Thyroid gland (tissue), 4 donors: ENCODE data around the gene RAI1. TPM values are rescaled to one million over a fixed set of nuclear protein-coding genes. Genes with fewer than 3 reads are reported as not detected.
"Not testable (repeated sequence)": the region's sequence is repeated elsewhere in the genome, so short reads cannot be mapped to it uniquely, and the experiment has no call there.

Experiments used
- DNase-seq, 2 donors: peaks; one replicate each; pipeline ENCODE4 v3.0.0-alpha.2; 2019
- H3K27ac ChIP-seq, 3 donors: fragments of 200-600 bp; sonication (generic); 1 replicate in 2 of 3; 2 replicates in 1 of 3; pipeline ENCODE4 v1.5.1; 2016 to 2019; ENCODE audit warnings: mild to moderate bottlenecking in 1 of 3, moderate library complexity in 1 of 3
- H3K27me3 ChIP-seq: fragments of 200-600 bp; sonication (generic); one replicate; pipeline ENCODE4 v1.5.1; 2019
- H3K36me3 ChIP-seq, 2 donors: fragments of 200-600 bp; sonication (generic); one replicate each; pipeline ENCODE4 v1.5.1; 2016 to 2019
- H3K4me1 ChIP-seq, 2 donors: fragments of 200-600 bp; sonication (generic); one replicate each; pipeline ENCODE4 v1.5.1; 2017 to 2019
- H3K4me3 ChIP-seq, 3 donors: fragments of 200-600 bp; sonication (generic); replicated peaks in 1 of 3; 1 replicate in 2 of 3; 2 replicates in 1 of 3; pipeline ENCODE4 v1.5.1; 2016; ENCODE audit warnings: mild to moderate bottlenecking in 1 of 3
- H3K9me3 ChIP-seq: fragments of 200-600 bp; sonication (generic); one replicate; pipeline ENCODE4 v1.5.1; 2017
- POLR2A ChIP-seq, 2 donors: fragments of 450-650 bp; IDR thresholded peaks; one replicate each; pipeline ENCODE4 v1.6.1; 2017; ENCODE audit warnings: antibody characterized with exemption in 2 of 2, mild to moderate bottlenecking in 2 of 2, moderate library complexity in 1 of 2
- WGBS, 2 donors: methylation state at CpG; one replicate each; pipeline ENCODE4 v1.1.5; 2017; 5-methylcytosine and 5-hydroxymethylcytosine counted together
- intact Hi-C: fragments of 100-400 bp; cut with DNase I; formaldehyde crosslinking; loops from one replicate; pipeline ENCODE4 v1.15.1; 2023
- total RNA-seq, 4 donors: library from RNA; depleted of rRNA; stranded (reverse); fragments of >200 nt; gene quantifications; one replicate each; pipeline ENCODE4 v1.2.3, GENCODE V29; 2016
- TF ChIP-seq, protein P1 (sequence below), 6 experiments: fragments of 200-600 bp in 3 of 6; fragments of 450-650 bp in 3 of 6; sonication (generic) in 3 of 6; IDR thresholded peaks; one replicate each; pipeline ENCODE4 v1.5.1; 2016 to 2019; ENCODE audit warnings: antibody characterized with exemption in 6 of 6, mild to moderate bottlenecking in 2 of 6, inconsistent platforms in 1 of 6, moderate library complexity in 1 of 6

RAI1 gene
- total RNA-seq, 4 donors from 2014 or later, result 19.1 to 52.3 (median 34.1) TPM

DNA sequence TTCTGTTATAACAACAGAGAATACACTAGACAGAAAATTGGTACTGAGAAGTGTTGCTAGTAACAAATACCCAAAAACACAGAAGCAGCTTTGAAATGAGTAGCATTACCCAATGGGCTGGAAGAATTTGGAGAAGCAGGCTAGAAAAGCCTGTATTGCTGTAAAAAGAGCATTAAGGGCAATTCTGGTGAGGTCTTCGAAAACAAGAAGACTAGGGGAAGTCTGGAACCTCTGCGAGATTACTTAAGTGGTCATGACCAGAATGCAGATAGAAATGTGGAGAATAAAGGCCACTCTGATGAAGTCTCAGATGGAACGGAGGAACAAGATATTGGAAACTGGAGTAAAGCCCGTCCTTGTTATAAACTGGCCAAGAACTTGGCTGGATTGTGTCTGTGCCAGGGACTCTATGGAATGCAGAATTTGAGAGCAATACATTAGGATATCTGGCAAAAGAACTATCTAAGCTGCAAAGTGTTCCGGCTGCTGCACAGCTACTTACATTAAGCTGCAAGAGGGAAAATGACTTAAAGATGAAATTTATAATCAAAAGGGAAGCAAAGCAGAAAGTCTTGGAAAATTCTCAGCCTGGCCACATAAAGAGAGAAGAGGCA, 44.9 kb upstream of the RAI1 start:
- Histone ChIP-seq H3K9me3 (no peaks in the 10 kb centered on the region), H3K27me3 (no peaks in the 10 kb centered on the region), H3K36me3 (no peaks in the 10 kb centered on the region), H3K4me1 (peaks cover 0 to under 1% of the 10 kb centered on the region in 2 donors), H3K4me3 (no peak overlapping the region), H3K27ac (no peak overlapping the region)
- 29 to 35% methylated on average over 5 of the region's 5 CpGs for WGBS, 2 donors
- no peak for DNase-seq
- TF ChIP-seq, protein P1, sequence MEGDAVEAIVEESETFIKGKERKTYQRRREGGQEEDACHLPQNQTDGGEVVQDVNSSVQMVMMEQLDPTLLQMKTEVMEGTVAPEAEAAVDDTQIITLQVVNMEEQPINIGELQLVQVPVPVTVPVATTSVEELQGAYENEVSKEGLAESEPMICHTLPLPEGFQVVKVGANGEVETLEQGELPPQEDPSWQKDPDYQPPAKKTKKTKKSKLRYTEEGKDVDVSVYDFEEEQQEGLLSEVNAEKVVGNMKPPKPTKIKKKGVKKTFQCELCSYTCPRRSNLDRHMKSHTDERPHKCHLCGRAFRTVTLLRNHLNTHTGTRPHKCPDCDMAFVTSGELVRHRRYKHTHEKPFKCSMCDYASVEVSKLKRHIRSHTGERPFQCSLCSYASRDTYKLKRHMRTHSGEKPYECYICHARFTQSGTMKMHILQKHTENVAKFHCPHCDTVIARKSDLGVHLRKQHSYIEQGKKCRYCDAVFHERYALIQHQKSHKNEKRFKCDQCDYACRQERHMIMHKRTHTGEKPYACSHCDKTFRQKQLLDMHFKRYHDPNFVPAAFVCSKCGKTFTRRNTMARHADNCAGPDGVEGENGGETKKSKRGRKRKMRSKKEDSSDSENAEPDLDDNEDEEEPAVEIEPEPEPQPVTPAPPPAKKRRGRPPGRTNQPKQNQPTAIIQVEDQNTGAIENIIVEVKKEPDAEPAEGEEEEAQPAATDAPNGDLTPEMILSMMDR (IDR thresholded peaks at IDR 0.05), result no peak
- no peak for TF ChIP-seq POLR2A (IDR thresholded peaks at IDR 0.05)
- intact Hi-C loops, result loop anchor here (5.0 kb wide), 1 partner anchor 134 kb away; no protein-coding TSS in a partner anchor

GRCh38 chr17:17638467-17638866, 42.8 kb upstream of the RAI1 start:
- intact Hi-C loops, result loop anchor here (5.0 kb wide), 1 partner anchor 136 kb away; no protein-coding TSS in a partner anchor
- Histone ChIP-seq H3K4me1 (peaks cover 5 to 11% of the 10 kb centered on the region in 2 donors), H3K36me3 (no peaks in the 10 kb centered on the region), H3K27me3 (no peaks in the 10 kb centered on the region), H3K9me3 (no peaks in the 10 kb centered on the region), H3K27ac (no peak overlapping the region), H3K4me3 (no peak overlapping the region)
- WGBS, 2 donors, result 89 to 94% methylated on average over 2 of the region's 2 CpGs
- TF ChIP-seq, protein P1 (IDR thresholded peaks at IDR 0.05), result no peak
- no peak for TF ChIP-seq POLR2A (IDR thresholded peaks at IDR 0.05)
- DNase-seq, result no peak

- H3K27ac ChIP-seq, DNase-seq, H3K9me3 ChIP-seq, H3K36me3 ChIP-seq, H3K27me3 ChIP-seq, H3K4me3 ChIP-seq: not testable (repeated sequence)
- intact Hi-C loops, result loop anchor here (5.0 kb wide), 2 partner anchors 67 to 137 kb away; no protein-coding TSS in a partner anchor
- 56 to 70% methylated on average over 9 of the region's 9 CpGs for WGBS, 2 donors
- peaks cover 5 to 11% of the 10 kb centered on the region in 2 donors for H3K4me1 ChIP-seq
Observed at GRCh38 chr17:17639661-17640270, 41.5 kb upstream of the RAI1 start.

GRCh38 chr17:17641621-17642409, 39.4 kb upstream of the RAI1 start:
- peak; percentile 85 to 91 for DNase-seq
- H3K4me3 ChIP-seq, result no peak overlapping the region

DNA sequence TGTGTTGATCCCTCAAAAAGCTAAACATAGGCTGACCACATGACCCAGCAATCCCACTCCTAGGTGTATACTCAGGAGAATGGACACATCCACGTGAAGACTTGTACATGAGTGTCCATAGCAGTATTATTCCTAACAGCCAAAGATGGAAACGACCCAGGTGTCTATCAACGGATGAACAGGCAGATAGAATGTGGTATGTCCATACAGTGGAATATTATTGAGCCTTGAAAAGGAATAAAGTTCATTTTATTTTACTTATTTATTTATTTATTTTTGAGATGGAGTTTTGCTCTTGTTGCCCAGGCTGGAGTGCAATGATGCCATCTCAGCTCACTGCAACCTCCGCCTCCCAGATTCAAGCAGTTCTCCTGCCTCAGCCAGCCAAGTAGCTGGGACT, 36.1 kb upstream of the RAI1 start:
- 63 to 80% methylated on average over 4 of the region's 4 CpGs for WGBS, 2 donors
- not testable (repeated sequence) for H3K9me3 ChIP-seq, H3K27me3 ChIP-seq, H3K27ac ChIP-seq, DNase-seq, H3K4me3 ChIP-seq, H3K36me3 ChIP-seq
- intact Hi-C loops, result loop anchor here (2.0 kb wide), 1 partner anchor 292 kb away; no protein-coding TSS in a partner anchor
- H3K4me1 ChIP-seq, result peaks cover 5 to 11% of the 10 kb centered on the region in 2 donors

More at GRCh38 chr17:17641621-17642409, 39.4 kb upstream of the RAI1 start:
- Histone ChIP-seq H3K27ac (peak overlapping the region; percentile 2 to 52 (median 52)), H3K27me3 (no peaks in the 10 kb centered on the region), H3K4me1 (peaks cover 5 to 11% of the 10 kb centered on the region in 2 donors), H3K9me3 (no peaks in the 10 kb centered on the region), H3K36me3 (no peaks in the 10 kb centered on the region)
- intact Hi-C loops, result loop anchor here (5.0 kb wide), 1 partner anchor 70 kb away; no protein-coding TSS in a partner anchor
- TF ChIP-seq, protein P1 (IDR thresholded peaks at IDR 0.05), result peak; percentile 77 to 97 (median 92)
- TF ChIP-seq POLR2A (IDR thresholded peaks at IDR 0.05), result no peak
- WGBS, 2 donors, result 23 to 24% methylated on average over 13 to 14 of the region's 14 CpGs
